ENCODE results near the gene ANO8. TPM values are rescaled to one million over a fixed set of nuclear protein-coding genes. Genes with fewer than 3 reads are reported as not detected.

The ANO8 gene
- total and polyA plus RNA-seq, 2 donors (not counting 1 experiment from before 2014, with no cell fraction given): 1.1 to 5.9 TPM

GRCh38 chr19:17335575-17335974 lies 920 bp upstream of the ANO8 start:
- Histone ChIP-seq H3K79me2 (ENCODE audit: control insufficient read depth, insufficient read depth, low read length) (no peaks in the 10 kb centered on the region), H4K20me1 (ENCODE audit: control insufficient read depth, extremely low read depth, insufficient read depth, low read length) (no peaks in the 10 kb centered on the region), H2AFZ (ENCODE audit: low read length) (no peak overlapping the region), H3K4me1 (ENCODE audit: control insufficient read depth, extremely low read depth, insufficient read depth, low read length) (peaks cover 3% of the 10 kb centered on the region), H3K27me3 (ENCODE audit: control insufficient read depth, insufficient read depth, low read length) (no peaks in the 10 kb centered on the region), H3K4me3 (replicated peaks in 1 of 4; ENCODE audit: control extremely low read depth in 1 of 4, insufficient read depth in 1 of 4, low read depth in 3 of 4, low read length in 4 of 4) (peak overlapping the region in 1 of 4 experiments; percentile 80), H3K9me3 (ENCODE audit: control insufficient read depth, insufficient read depth, low read depth, low read length) (no peaks in the 10 kb centered on the region), H3K36me3 (ENCODE audit: control insufficient read depth, insufficient read depth, low read length) (no peaks in the 10 kb centered on the region), H3K9ac (ENCODE audit: insufficient read depth, low read length) (no peak overlapping the region), H3K27ac (ENCODE audit: insufficient read depth, low read length) (no peak overlapping the region), H3K4me2 (ENCODE audit: extremely low read depth, insufficient read depth, low read length) (no peak overlapping the region)
- DNase-seq (ENCODE audit: low read depth in 2 of 2): no peak
- no peak for TF ChIP-seq EZH2 (IDR thresholded peaks at IDR 0.05; ENCODE audit: low read length, missing control alignments)
- TF ChIP-seq, protein P1, sequence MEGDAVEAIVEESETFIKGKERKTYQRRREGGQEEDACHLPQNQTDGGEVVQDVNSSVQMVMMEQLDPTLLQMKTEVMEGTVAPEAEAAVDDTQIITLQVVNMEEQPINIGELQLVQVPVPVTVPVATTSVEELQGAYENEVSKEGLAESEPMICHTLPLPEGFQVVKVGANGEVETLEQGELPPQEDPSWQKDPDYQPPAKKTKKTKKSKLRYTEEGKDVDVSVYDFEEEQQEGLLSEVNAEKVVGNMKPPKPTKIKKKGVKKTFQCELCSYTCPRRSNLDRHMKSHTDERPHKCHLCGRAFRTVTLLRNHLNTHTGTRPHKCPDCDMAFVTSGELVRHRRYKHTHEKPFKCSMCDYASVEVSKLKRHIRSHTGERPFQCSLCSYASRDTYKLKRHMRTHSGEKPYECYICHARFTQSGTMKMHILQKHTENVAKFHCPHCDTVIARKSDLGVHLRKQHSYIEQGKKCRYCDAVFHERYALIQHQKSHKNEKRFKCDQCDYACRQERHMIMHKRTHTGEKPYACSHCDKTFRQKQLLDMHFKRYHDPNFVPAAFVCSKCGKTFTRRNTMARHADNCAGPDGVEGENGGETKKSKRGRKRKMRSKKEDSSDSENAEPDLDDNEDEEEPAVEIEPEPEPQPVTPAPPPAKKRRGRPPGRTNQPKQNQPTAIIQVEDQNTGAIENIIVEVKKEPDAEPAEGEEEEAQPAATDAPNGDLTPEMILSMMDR (conservative IDR thresholded peaks at IDR 0.05 in 1 of 2, IDR thresholded peaks at IDR 0.05 in 1 of 2; ENCODE audit: low read depth in 1 of 2, low read length in 2 of 2): no peak

DNA sequence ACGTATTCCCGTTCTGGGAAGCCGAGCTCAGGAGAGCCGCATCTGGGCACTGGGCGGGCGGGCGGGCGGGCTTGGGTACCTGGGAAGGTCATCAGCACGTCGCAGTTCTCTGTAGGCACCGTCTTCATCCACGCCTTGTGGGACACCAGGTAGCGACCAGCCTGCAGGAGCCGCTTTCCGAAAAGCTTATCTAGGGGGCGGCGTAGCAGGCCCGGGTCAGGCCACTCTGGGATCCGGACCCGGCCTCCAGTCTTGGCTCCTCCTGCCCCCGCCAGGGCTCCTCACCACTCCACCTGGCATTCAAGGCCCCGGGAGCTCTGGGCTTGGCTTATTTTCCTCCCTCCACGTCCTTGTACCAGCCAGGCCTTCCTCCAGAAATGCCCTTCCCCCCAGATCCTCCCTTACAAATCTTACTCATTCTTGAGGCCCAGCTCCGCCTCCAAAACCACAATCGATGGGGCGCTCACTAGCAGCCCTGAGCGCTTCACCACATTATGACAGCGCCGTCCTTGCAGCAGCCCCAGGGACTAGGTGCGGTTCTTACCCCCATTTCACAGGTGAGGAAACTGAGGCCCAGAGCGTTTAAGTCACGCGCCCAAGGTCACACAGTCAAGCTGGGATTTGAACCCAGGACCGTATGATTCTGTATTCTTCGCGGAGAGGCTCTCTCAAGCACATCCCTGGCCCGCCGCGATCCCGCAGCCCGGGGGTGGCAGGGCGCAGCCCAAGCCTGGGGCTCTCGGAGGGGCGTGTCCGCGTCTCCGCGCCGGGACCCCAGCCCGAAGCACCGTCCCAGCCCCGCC lies 843 bp downstream of the ANO8 start:
- H3K9ac ChIP-seq (ENCODE audit: insufficient read depth, low read length): peak overlapping the region; percentile 62

More for the DNA sequence above, 843 bp downstream of the ANO8 start:
- peak overlapping the region; percentile 45 for H3K27ac ChIP-seq (ENCODE audit: insufficient read depth, low read length)
- no peaks in the 10 kb centered on the region for H3K36me3 ChIP-seq (ENCODE audit: control insufficient read depth, insufficient read depth, low read length)
- no peaks in the 10 kb centered on the region for H4K20me1 ChIP-seq (ENCODE audit: control insufficient read depth, extremely low read depth, insufficient read depth, low read length)
- no peaks in the 10 kb centered on the region for H3K9me3 ChIP-seq (ENCODE audit: control insufficient read depth, insufficient read depth, low read depth, low read length)
- H3K4me3 ChIP-seq (replicated peaks in 1 of 4; ENCODE audit: control extremely low read depth in 1 of 4, insufficient read depth in 1 of 4, low read depth in 3 of 4, low read length in 4 of 4): peak overlapping the region; percentile 52 to 80 (median 60)
- H3K79me2 ChIP-seq (ENCODE audit: control insufficient read depth, insufficient read depth, low read length): no peaks in the 10 kb centered on the region
- H3K27me3 ChIP-seq (ENCODE audit: control insufficient read depth, insufficient read depth, low read length): no peaks in the 10 kb centered on the region
- H2AFZ ChIP-seq (ENCODE audit: low read length): peak overlapping the region; percentile 81
- peak; percentile 82 to 85 for DNase-seq (ENCODE audit: low read depth in 2 of 2)
- H3K4me2 ChIP-seq (ENCODE audit: extremely low read depth, insufficient read depth, low read length): peak overlapping the region; percentile 72
- TF ChIP-seq, protein P1 (conservative IDR thresholded peaks at IDR 0.05 in 1 of 2, IDR thresholded peaks at IDR 0.05 in 1 of 2; ENCODE audit: low read depth in 1 of 2, low read length in 2 of 2): no peak
- no peak for TF ChIP-seq EZH2 (IDR thresholded peaks at IDR 0.05; ENCODE audit: low read length, missing control alignments)
- H3K4me1 ChIP-seq (ENCODE audit: control insufficient read depth, extremely low read depth, insufficient read depth, low read length): peaks cover 3% of the 10 kb centered on the region
